ELR (cell line): ENCODE data around the gene SLIT3.

ENCODE experiments used
- DNase-seq: peaks from one replicate; pipeline ENCODE4 v3.0.0-alpha.2; 2015; ENCODE audit warnings: low read depth

The SLIT3 gene

GRCh38 chr5:169174923-169175322 is 126.0 kb downstream of the SLIT3 start:
- no peak for DNase-seq

GRCh38 chr5:169173372-169173771 is 127.6 kb downstream of the SLIT3 start:
- no peak for DNase-seq

GRCh38 chr5:169171515-169171914 is 129.4 kb downstream of the SLIT3 start:
- DNase-seq = no peak

- DNase-seq = no peak
Observed at GRCh38 chr5:169169783-169170182, 131.2 kb downstream of the SLIT3 start.

- no peak for DNase-seq
Observed at GRCh38 chr5:169168280-169168679, 132.7 kb downstream of the SLIT3 start.

- no peak for DNase-seq
Observed at GRCh38 chr5:169166078-169166477, 134.9 kb downstream of the SLIT3 start.

GRCh38 chr5:169165052-169165451 is 135.9 kb downstream of the SLIT3 start:
- no peak for DNase-seq

- peak; percentile 44 for DNase-seq
Observed at GRCh38 chr5:169164481-169164925, 136.4 kb downstream of the SLIT3 start.

- peak; percentile 41 for DNase-seq
Observed at GRCh38 chr5:169162407-169162806, 138.5 kb downstream of the SLIT3 start.

- peak; percentile 45 for DNase-seq
Observed at GRCh38 chr5:169161022-169161680, 139.8 kb downstream of the SLIT3 start.

- DNase-seq = peak; percentile 5
Observed at GRCh38 chr5:169160405-169160901, 140.5 kb downstream of the SLIT3 start.

GRCh38 chr5:169158764-169159163 is 142.2 kb downstream of the SLIT3 start:
- DNase-seq = no peak

GRCh38 chr5:169157064-169157463 is 143.9 kb downstream of the SLIT3 start:
- no peak for DNase-seq

GRCh38 chr5:169154679-169155078 is 146.3 kb downstream of the SLIT3 start:
- DNase-seq = no peak

- DNase-seq = no peak
Observed at GRCh38 chr5:169153405-169153804, 147.5 kb downstream of the SLIT3 start.

- DNase-seq = no peak
Observed at GRCh38 chr5:169152946-169153345, 148.0 kb downstream of the SLIT3 start.

- no peak for DNase-seq
Observed at GRCh38 chr5:169152453-169152852, 148.5 kb downstream of the SLIT3 start.

- DNase-seq = no peak
Observed at GRCh38 chr5:169151051-169151805, 149.7 kb downstream of the SLIT3 start.

GRCh38 chr5:169150108-169150507 is 150.8 kb downstream of the SLIT3 start:
- DNase-seq = no peak

GRCh38 chr5:169149317-169149716 is 151.6 kb downstream of the SLIT3 start:
- DNase-seq = no peak

GRCh38 chr5:169148138-169148740 is 152.7 kb downstream of the SLIT3 start:
- no peak for DNase-seq

GRCh38 chr5:169147534-169147933 is 153.4 kb downstream of the SLIT3 start:
- DNase-seq = no peak

- no peak for DNase-seq
Observed at GRCh38 chr5:169146158-169146557, 154.8 kb downstream of the SLIT3 start.
